H1 (cell line): ENCODE measurements around the gene USP37. TPM values are rescaled to one million over a fixed set of nuclear protein-coding genes. Genes with fewer than 3 reads are reported as not detected.
A peak's percentile ranks its signal among the peaks of the same experiment; 100 is the strongest.

ENCODE experiments used
- ASH2L ChIP-seq: fragments of 200-600, 300-600 bp; sonication (generic); IDR thresholded peaks from one replicate; pipeline ENCODE4 v1.7.1; 2017; ENCODE audit warnings: low read length
- CBX5 ChIP-seq: fragments of 300-800, 300-1000 bp; sonication (generic); IDR thresholded peaks from 2 replicates; pipeline ENCODE4 v1.7.1; 2016; ENCODE audit warnings: antibody characterized with exemption, low read length, low read depth
- CEBPB ChIP-seq: IDR thresholded peaks from 2 replicates; pipeline ENCODE4 v1.6.1; 2012; ENCODE audit warnings: low read depth, low read length
- GABPA ChIP-seq: IDR thresholded peaks from 2 replicates; pipeline ENCODE4 v1.6.1; 2011; ENCODE audit warnings: mild to moderate bottlenecking, low read length, moderate library complexity, borderline replicate concordance; ENCODE audit not compliant: insufficient read depth
- HDAC2 ChIP-seq, 2 experiments: fragments of 300-600 bp in 1 of 2; sonication (generic) in 1 of 2; IDR thresholded peaks; 2 replicates each; pipeline ENCODE4 v1.6.1; 2011 to 2012; ENCODE audit warnings: low read depth in 2 of 2, low read length in 2 of 2, mild to moderate bottlenecking in 2 of 2, moderate library complexity in 2 of 2, borderline replicate concordance in 1 of 2, inconsistent platforms in 1 of 2
- KDM4A ChIP-seq: IDR thresholded peaks from one replicate; pipeline ENCODE4 v1.7.1; 2012; ENCODE audit warnings: low read depth, mild to moderate bottlenecking, moderate library complexity, low read length, inconsistent platforms; ENCODE audit not compliant: severe bottlenecking
- RBBP5 ChIP-seq: IDR thresholded peaks from 2 replicates; pipeline ENCODE4 v1.7.1; 2012; ENCODE audit warnings: low read depth, mild to moderate bottlenecking, inconsistent platforms, low read length, moderate library complexity, borderline replicate concordance
- RNF2 ChIP-seq: fragments of 200-900, 300-1000 bp; sonication (generic); IDR thresholded peaks from 2 replicates; pipeline ENCODE4 v1.7.1; 2016; ENCODE audit warnings: borderline replicate concordance, low read depth, mild to moderate bottlenecking, antibody characterized with exemption, low read length; ENCODE audit not compliant: poor library complexity, severe bottlenecking; ENCODE audit errors: missing control alignments
- SAP30 ChIP-seq: fragments of 300-600 bp; sonication (generic); IDR thresholded peaks from 2 replicates; pipeline ENCODE4 v1.7.1; 2012; ENCODE audit warnings: low read length, moderate library complexity, mild to moderate bottlenecking, inconsistent platforms; ENCODE audit not compliant: insufficient read depth, insufficient replicate concordance
- SRF ChIP-seq: IDR thresholded peaks from 2 replicates; pipeline ENCODE4 v1.6.1; 2011; ENCODE audit warnings: mild to moderate bottlenecking, low read depth, low read length, moderate library complexity
- polyA plus RNA-seq, 7 experiments: library from polyadenylated mRNA; depleted of rRNA in 3 of 7; stranded (reverse) in 5 of 7; unstranded in 2 of 7; fragments of >200 nt in 5 of 7; fragments of 200-250 nt in 2 of 7; gene quantifications; 1 replicate in 5 of 7; 2 replicates in 1 of 7; 4 replicates in 1 of 7; pipeline versions ENCODE4 v1.2.1 to v1.2.3, GENCODE V29; 2011 to 2013; ENCODE audit warnings: missing spikeins in 2 of 7, mixed read lengths in 2 of 7
- total RNA-seq: library from RNA; stranded (reverse); fragmentation: NEBNext Ultra II Directional; extraction: Animal tissue kit (Norgen Biotek cat#: 25700); gene quantifications from 2 replicates; pipeline ENCODE4 v1.2.1, GENCODE V29; 2021
- TF ChIP-seq, protein P1 (sequence below): fragments of 300-600 bp; sonication (generic); IDR thresholded peaks from 2 replicates; pipeline ENCODE4 v1.7.1; 2012; ENCODE audit warnings: low read length, moderate library complexity, mild to moderate bottlenecking, inconsistent platforms; ENCODE audit not compliant: insufficient replicate concordance

USP37 gene
- total and polyA plus RNA-seq, 2 of the 8 experiments (the other 6 are each of a cell fraction or from before 2014, with no cell fraction given), result 3.8 to 29.1 TPM

DNA sequence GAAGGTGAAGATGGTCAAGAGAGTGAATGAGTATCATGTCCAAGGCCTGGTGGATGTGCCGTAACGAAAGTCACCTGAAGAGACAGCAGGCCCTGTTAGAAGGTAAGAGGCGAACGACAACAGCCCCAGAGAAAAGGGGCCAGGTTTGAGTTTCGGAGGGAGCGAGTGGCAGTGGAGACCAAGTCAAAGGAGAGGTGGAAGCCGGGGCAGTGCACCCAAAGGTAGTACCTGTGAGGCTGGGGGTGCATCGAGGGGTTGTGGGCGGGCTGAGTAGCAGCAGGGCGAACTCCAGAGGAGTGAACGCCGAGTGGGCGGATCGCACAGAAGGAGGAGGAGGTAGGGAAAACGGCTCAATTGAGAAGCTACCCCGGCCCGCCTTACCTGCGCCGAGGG lies 358 bp downstream of the USP37 start (continued):
- no peak for TF ChIP-seq CBX5
- TF ChIP-seq KDM4A, result no peak
- no peak for TF ChIP-seq HDAC2 (IDR thresholded peaks at IDR 0.05; ENCODE audit: borderline replicate concordance in 1 of 2, low read depth in 2 of 2, low read length in 2 of 2)
- TF ChIP-seq GABPA, result no peak
- TF ChIP-seq ASH2L, result peak; percentile 6
- TF ChIP-seq RNF2, result no peak
- no peak for TF ChIP-seq CEBPB
- peak; percentile 69 for TF ChIP-seq SAP30
- TF ChIP-seq SRF, result no peak
- no peak for TF ChIP-seq RBBP5
- TF ChIP-seq, protein P1, sequence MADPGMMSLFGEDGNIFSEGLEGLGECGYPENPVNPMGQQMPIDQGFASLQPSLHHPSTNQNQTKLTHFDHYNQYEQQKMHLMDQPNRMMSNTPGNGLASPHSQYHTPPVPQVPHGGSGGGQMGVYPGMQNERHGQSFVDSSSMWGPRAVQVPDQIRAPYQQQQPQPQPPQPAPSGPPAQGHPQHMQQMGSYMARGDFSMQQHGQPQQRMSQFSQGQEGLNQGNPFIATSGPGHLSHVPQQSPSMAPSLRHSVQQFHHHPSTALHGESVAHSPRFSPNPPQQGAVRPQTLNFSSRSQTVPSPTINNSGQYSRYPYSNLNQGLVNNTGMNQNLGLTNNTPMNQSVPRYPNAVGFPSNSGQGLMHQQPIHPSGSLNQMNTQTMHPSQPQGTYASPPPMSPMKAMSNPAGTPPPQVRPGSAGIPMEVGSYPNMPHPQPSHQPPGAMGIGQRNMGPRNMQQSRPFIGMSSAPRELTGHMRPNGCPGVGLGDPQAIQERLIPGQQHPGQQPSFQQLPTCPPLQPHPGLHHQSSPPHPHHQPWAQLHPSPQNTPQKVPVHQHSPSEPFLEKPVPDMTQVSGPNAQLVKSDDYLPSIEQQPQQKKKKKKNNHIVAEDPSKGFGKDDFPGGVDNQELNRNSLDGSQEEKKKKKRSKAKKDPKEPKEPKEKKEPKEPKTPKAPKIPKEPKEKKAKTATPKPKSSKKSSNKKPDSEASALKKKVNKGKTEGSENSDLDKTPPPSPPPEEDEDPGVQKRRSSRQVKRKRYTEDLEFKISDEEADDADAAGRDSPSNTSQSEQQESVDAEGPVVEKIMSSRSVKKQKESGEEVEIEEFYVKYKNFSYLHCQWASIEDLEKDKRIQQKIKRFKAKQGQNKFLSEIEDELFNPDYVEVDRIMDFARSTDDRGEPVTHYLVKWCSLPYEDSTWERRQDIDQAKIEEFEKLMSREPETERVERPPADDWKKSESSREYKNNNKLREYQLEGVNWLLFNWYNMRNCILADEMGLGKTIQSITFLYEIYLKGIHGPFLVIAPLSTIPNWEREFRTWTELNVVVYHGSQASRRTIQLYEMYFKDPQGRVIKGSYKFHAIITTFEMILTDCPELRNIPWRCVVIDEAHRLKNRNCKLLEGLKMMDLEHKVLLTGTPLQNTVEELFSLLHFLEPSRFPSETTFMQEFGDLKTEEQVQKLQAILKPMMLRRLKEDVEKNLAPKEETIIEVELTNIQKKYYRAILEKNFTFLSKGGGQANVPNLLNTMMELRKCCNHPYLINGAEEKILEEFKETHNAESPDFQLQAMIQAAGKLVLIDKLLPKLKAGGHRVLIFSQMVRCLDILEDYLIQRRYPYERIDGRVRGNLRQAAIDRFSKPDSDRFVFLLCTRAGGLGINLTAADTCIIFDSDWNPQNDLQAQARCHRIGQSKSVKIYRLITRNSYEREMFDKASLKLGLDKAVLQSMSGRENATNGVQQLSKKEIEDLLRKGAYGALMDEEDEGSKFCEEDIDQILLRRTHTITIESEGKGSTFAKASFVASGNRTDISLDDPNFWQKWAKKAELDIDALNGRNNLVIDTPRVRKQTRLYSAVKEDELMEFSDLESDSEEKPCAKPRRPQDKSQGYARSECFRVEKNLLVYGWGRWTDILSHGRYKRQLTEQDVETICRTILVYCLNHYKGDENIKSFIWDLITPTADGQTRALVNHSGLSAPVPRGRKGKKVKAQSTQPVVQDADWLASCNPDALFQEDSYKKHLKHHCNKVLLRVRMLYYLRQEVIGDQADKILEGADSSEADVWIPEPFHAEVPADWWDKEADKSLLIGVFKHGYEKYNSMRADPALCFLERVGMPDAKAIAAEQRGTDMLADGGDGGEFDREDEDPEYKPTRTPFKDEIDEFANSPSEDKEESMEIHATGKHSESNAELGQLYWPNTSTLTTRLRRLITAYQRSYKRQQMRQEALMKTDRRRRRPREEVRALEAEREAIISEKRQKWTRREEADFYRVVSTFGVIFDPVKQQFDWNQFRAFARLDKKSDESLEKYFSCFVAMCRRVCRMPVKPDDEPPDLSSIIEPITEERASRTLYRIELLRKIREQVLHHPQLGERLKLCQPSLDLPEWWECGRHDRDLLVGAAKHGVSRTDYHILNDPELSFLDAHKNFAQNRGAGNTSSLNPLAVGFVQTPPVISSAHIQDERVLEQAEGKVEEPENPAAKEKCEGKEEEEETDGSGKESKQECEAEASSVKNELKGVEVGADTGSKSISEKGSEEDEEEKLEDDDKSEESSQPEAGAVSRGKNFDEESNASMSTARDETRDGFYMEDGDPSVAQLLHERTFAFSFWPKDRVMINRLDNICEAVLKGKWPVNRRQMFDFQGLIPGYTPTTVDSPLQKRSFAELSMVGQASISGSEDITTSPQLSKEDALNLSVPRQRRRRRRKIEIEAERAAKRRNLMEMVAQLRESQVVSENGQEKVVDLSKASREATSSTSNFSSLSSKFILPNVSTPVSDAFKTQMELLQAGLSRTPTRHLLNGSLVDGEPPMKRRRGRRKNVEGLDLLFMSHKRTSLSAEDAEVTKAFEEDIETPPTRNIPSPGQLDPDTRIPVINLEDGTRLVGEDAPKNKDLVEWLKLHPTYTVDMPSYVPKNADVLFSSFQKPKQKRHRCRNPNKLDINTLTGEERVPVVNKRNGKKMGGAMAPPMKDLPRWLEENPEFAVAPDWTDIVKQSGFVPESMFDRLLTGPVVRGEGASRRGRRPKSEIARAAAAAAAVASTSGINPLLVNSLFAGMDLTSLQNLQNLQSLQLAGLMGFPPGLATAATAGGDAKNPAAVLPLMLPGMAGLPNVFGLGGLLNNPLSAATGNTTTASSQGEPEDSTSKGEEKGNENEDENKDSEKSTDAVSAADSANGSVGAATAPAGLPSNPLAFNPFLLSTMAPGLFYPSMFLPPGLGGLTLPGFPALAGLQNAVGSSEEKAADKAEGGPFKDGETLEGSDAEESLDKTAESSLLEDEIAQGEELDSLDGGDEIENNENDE, result no peak
